ENCODE measurements around the gene C1GALT1.

GRCh38 chr7:7175075-7175695 lies 7.2 kb upstream of the C1GALT1 start:
- TF ChIP-seq POLR2A (IDR thresholded peaks at IDR 0.05), result no peak
- no peak for TF ChIP-seq CTCF (IDR thresholded peaks at IDR 0.05)

All from lower leg skin (tissue), 3 donors.